Measurements from ENCODE around the gene C16orf92. TPM values are rescaled to one million over a fixed set of nuclear protein-coding genes. Genes with fewer than 3 reads are reported as not detected.

C16orf92 gene
- total RNA-seq, 2 donors from 2014 or later: not detected

GRCh38 chr16:30004811-30005242 lies 18.2 kb upstream of the C16orf92 start:
- H3K9me3 ChIP-seq (ENCODE audit: control insufficient read depth, low read length): no peaks in the 10 kb centered on the region
- no peak overlapping the region for H3K9ac ChIP-seq (ENCODE audit: extremely low read depth, low read length, poor library complexity, severe bottlenecking)
- no peak overlapping the region for H3K27ac ChIP-seq (ENCODE audit: low read depth, low read length)
- no peak overlapping the region for H3K4me3 ChIP-seq (ENCODE audit: low read length)
- Mint-ChIP-seq H3K4me3 (no peak overlapping the region), H3K27me3 (ENCODE audit: insufficient read depth) (peaks cover 18% of the 10 kb centered on the region), H3K36me3 (ENCODE audit: low read depth) (peaks cover 11% of the 10 kb centered on the region), H3K27ac (no peak overlapping the region), H3K4me1 (no peaks in the 10 kb centered on the region), H3K9me3 (no peaks in the 10 kb centered on the region)
- peaks cover 1% of the 10 kb centered on the region for H3K27me3 ChIP-seq (ENCODE audit: control insufficient read depth, insufficient read depth, low read length, poor library complexity, severe bottlenecking)
- no peak for TF ChIP-seq CTCF (conservative IDR thresholded peaks at IDR 0.05)
- DNase-seq: no peak
- WGBS, 2 experiments (ENCODE audit: insufficient coverage in 1 of 2, insufficient read length in 1 of 2): 86 to 92% methylated on average over 5 to 9 of the region's 11 CpGs
- peaks cover 15% of the 10 kb centered on the region for H3K36me3 ChIP-seq (ENCODE audit: control insufficient read depth, insufficient read depth, low read length)
- no peaks in the 10 kb centered on the region for H3K4me1 ChIP-seq (ENCODE audit: control insufficient read depth, insufficient read depth, low read length)

GRCh38 chr16:30005341-30006094 lies 17.5 kb upstream of the C16orf92 start:
- Mint-ChIP-seq H3K36me3 (ENCODE audit: low read depth) (peaks cover 11% of the 10 kb centered on the region), H3K27me3 (ENCODE audit: insufficient read depth) (peaks cover 24% of the 10 kb centered on the region), H3K27ac (no peak overlapping the region), H3K4me1 (peaks cover 1% of the 10 kb centered on the region), H3K9me3 (no peaks in the 10 kb centered on the region), H3K4me3 (no peak overlapping the region)
- no peaks in the 10 kb centered on the region for H3K4me1 ChIP-seq (ENCODE audit: control insufficient read depth, insufficient read depth, low read length)
- H3K9me3 ChIP-seq (ENCODE audit: control insufficient read depth, low read length): no peaks in the 10 kb centered on the region
- H3K27ac ChIP-seq (ENCODE audit: low read depth, low read length): no peak overlapping the region
- 86 to 89% methylated on average over 18 to 32 of the region's 35 CpGs for WGBS, 2 experiments (ENCODE audit: insufficient coverage in 1 of 2, insufficient read length in 1 of 2)
- H3K4me3 ChIP-seq (ENCODE audit: low read length): no peak overlapping the region
- H3K9ac ChIP-seq (ENCODE audit: extremely low read depth, low read length, poor library complexity, severe bottlenecking): no peak overlapping the region
- peak; percentile 89 for TF ChIP-seq CTCF (conservative IDR thresholded peaks at IDR 0.05)
- H3K36me3 ChIP-seq (ENCODE audit: control insufficient read depth, insufficient read depth, low read length): peaks cover 15% of the 10 kb centered on the region
- peak; percentile 75 for DNase-seq
- H3K27me3 ChIP-seq (ENCODE audit: control insufficient read depth, insufficient read depth, low read length, poor library complexity, severe bottlenecking): peaks cover 8% of the 10 kb centered on the region

- H3K9me3 Mint-ChIP-seq: no peaks in the 10 kb centered on the region
- Histone ChIP-seq H3K27me3 (ENCODE audit: control insufficient read depth, insufficient read depth, low read length, poor library complexity, severe bottlenecking) (peaks cover 10% of the 10 kb centered on the region), H3K4me1 (ENCODE audit: control insufficient read depth, insufficient read depth, low read length) (no peaks in the 10 kb centered on the region), H3K4me3 (ENCODE audit: low read length) (no peak overlapping the region), H3K27ac (ENCODE audit: low read depth, low read length) (no peak overlapping the region), H3K9ac (ENCODE audit: extremely low read depth, low read length, poor library complexity, severe bottlenecking) (no peak overlapping the region), H3K9me3 (ENCODE audit: control insufficient read depth, low read length) (no peaks in the 10 kb centered on the region), H3K36me3 (ENCODE audit: control insufficient read depth, insufficient read depth, low read length) (peaks cover 11% of the 10 kb centered on the region)
- H3K4me3 Mint-ChIP-seq: no peak overlapping the region
- peaks cover 2% of the 10 kb centered on the region for H3K4me1 Mint-ChIP-seq
- WGBS, 2 experiments (ENCODE audit: insufficient coverage in 1 of 2, insufficient read length in 1 of 2): 92 to 94% methylated on average over 9 to 18 of the region's 18 CpGs
- TF ChIP-seq CTCF (conservative IDR thresholded peaks at IDR 0.05): no peak
- H3K27me3 Mint-ChIP-seq (ENCODE audit: insufficient read depth): peaks cover 27% of the 10 kb centered on the region
- no peak for DNase-seq
- H3K36me3 Mint-ChIP-seq (ENCODE audit: low read depth): peaks cover 11% of the 10 kb centered on the region
- H3K27ac Mint-ChIP-seq: no peak overlapping the region
These were observed 16.9 kb upstream of the C16orf92 start for GRCh38 chr16:30006095-30006473.

All from endodermal cell (in vitro differentiated cells).